Mucosa of stomach (tissue), 1 donor: ENCODE data around the gene MCF2L2.
"Not testable (repeated sequence)": the region's sequence is repeated elsewhere in the genome, so short reads cannot be mapped to it uniquely, and the experiment has no call there.

ENCODE experiments used
- H3K27me3 ChIP-seq: one replicate; pipeline ENCODE4 v1.7.0; 2013; ENCODE audit warnings: mild to moderate bottlenecking, low read length; ENCODE audit not compliant: control insufficient read depth, insufficient read depth
- H3K36me3 ChIP-seq: one replicate; pipeline ENCODE4 v1.7.0; 2013; ENCODE audit warnings: low read length; ENCODE audit not compliant: control insufficient read depth, insufficient read depth
- H3K4me1 ChIP-seq: one replicate; pipeline ENCODE4 v1.7.0; 2013; ENCODE audit warnings: mild to moderate bottlenecking, low read length; ENCODE audit not compliant: control insufficient read depth, insufficient read depth
- H3K4me3 ChIP-seq: one replicate; pipeline ENCODE4 v1.7.0; 2013; ENCODE audit warnings: low read length
- H3K9ac ChIP-seq: one replicate; pipeline ENCODE4 v1.7.0; 2013; ENCODE audit warnings: mild to moderate bottlenecking, low read length, moderate library complexity
- H3K9me3 ChIP-seq: one replicate; pipeline ENCODE4 v1.7.0; 2013; ENCODE audit warnings: mild to moderate bottlenecking, low read length, moderate library complexity; ENCODE audit not compliant: control insufficient read depth
- donor health status: Pancreatic carcinoma.

The MCF2L2 gene

GRCh38 chr3:183188895-183189462 lies 239.4 kb downstream of the MCF2L2 start:
- Histone ChIP-seq H3K4me3 (no peak overlapping the region), H3K27me3 (no peaks in the 10 kb centered on the region), H3K36me3 (no peaks in the 10 kb centered on the region), H3K9ac (no peak overlapping the region), H3K9me3 (no peaks in the 10 kb centered on the region), H3K4me1 (peaks cover 13% of the 10 kb centered on the region)

- H3K4me3 ChIP-seq, result no peak overlapping the region
- H3K4me1 ChIP-seq, result peaks cover 13% of the 10 kb centered on the region
- peaks cover 6% of the 10 kb centered on the region for H3K27me3 ChIP-seq
- peak overlapping the region; percentile 40 for H3K9ac ChIP-seq
- no peaks in the 10 kb centered on the region for H3K9me3 ChIP-seq
- no peaks in the 10 kb centered on the region for H3K36me3 ChIP-seq
Measured at GRCh38 chr3:183185696-183186095, 242.7 kb downstream of the MCF2L2 start.

GRCh38 chr3:183182732-183183610 lies 245.4 kb downstream of the MCF2L2 start:
- Histone ChIP-seq H3K4me3 (no peak overlapping the region), H3K9ac (no peak overlapping the region), H3K4me1 (peaks cover 29% of the 10 kb centered on the region), H3K36me3 (no peaks in the 10 kb centered on the region), H3K27me3 (peaks cover 30% of the 10 kb centered on the region), H3K9me3 (no peaks in the 10 kb centered on the region)

- Histone ChIP-seq H3K27me3 (peaks cover 30% of the 10 kb centered on the region), H3K9ac (no peak overlapping the region), H3K36me3 (no peaks in the 10 kb centered on the region), H3K9me3 (no peaks in the 10 kb centered on the region), H3K4me3 (no peak overlapping the region), H3K4me1 (peaks cover 29% of the 10 kb centered on the region)
Measured at GRCh38 chr3:183182073-183182472, 246.3 kb downstream of the MCF2L2 start.

- Histone ChIP-seq H3K4me3 (no peak overlapping the region), H3K27me3 (peaks cover 35% of the 10 kb centered on the region), H3K4me1 (peaks cover 29% of the 10 kb centered on the region), H3K9ac (no peak overlapping the region), H3K36me3 (no peaks in the 10 kb centered on the region), H3K9me3 (no peaks in the 10 kb centered on the region)
Measured at GRCh38 chr3:183181606-183182005, 246.8 kb downstream of the MCF2L2 start.

GRCh38 chr3:183180784-183181295 lies 247.6 kb downstream of the MCF2L2 start:
- Histone ChIP-seq H3K9me3 (no peaks in the 10 kb centered on the region), H3K4me1 (peaks cover 25% of the 10 kb centered on the region), H3K9ac (no peak overlapping the region), H3K27me3 (peaks cover 42% of the 10 kb centered on the region), H3K36me3 (no peaks in the 10 kb centered on the region), H3K4me3 (no peak overlapping the region)

GRCh38 chr3:183180110-183180783 lies 248.2 kb downstream of the MCF2L2 start:
- peaks cover 42% of the 10 kb centered on the region for H3K27me3 ChIP-seq
- H3K4me1 ChIP-seq, result peaks cover 19% of the 10 kb centered on the region
- H3K9me3 ChIP-seq, result no peaks in the 10 kb centered on the region
- H3K9ac ChIP-seq, result no peak overlapping the region
- H3K36me3 ChIP-seq, result no peaks in the 10 kb centered on the region
- H3K4me3 ChIP-seq, result no peak overlapping the region

GRCh38 chr3:183179550-183179908 lies 248.9 kb downstream of the MCF2L2 start:
- not testable (repeated sequence) for H3K9ac ChIP-seq, H3K36me3 ChIP-seq
- H3K27me3 ChIP-seq, result peaks cover 46% of the 10 kb centered on the region

GRCh38 chr3:183178833-183179549 lies 249.4 kb downstream of the MCF2L2 start:
- Histone ChIP-seq H3K27me3 (peaks cover 46% of the 10 kb centered on the region), H3K36me3 (no peaks in the 10 kb centered on the region), H3K4me1 (peaks cover 15% of the 10 kb centered on the region), H3K9ac (no peak overlapping the region), H3K4me3 (peak overlapping the region; percentile 67), H3K9me3 (no peaks in the 10 kb centered on the region)

More at GRCh38 chr3:183179550-183179908, 248.9 kb downstream of the MCF2L2 start:
- H3K4me3 ChIP-seq, H3K9me3 ChIP-seq: not testable (repeated sequence)
- peaks cover 15% of the 10 kb centered on the region for H3K4me1 ChIP-seq

- Histone ChIP-seq H3K4me3 (peak overlapping the region; percentile 67), H3K27me3 (peaks cover 46% of the 10 kb centered on the region), H3K9ac (no peak overlapping the region), H3K9me3 (no peaks in the 10 kb centered on the region), H3K36me3 (no peaks in the 10 kb centered on the region), H3K4me1 (peaks cover 15% of the 10 kb centered on the region)
Measured at GRCh38 chr3:183178512-183178832, 249.9 kb downstream of the MCF2L2 start.

GRCh38 chr3:183172051-183172639 lies 256.3 kb downstream of the MCF2L2 start:
- no peaks in the 10 kb centered on the region for H3K36me3 ChIP-seq
- H3K9me3 ChIP-seq, result no peaks in the 10 kb centered on the region
- peaks cover 16% of the 10 kb centered on the region for H3K27me3 ChIP-seq
- no peaks in the 10 kb centered on the region for H3K4me1 ChIP-seq
- H3K9ac ChIP-seq, result no peak overlapping the region
- H3K4me3 ChIP-seq, result no peak overlapping the region
